SH-SY5Y (cell line): Measurements from ENCODE around the gene BTBD9.

ENCODE experiments used
- GATA2 ChIP-seq: IDR thresholded peaks from 2 replicates; pipeline ENCODE4 v1.6.1; 2011; ENCODE audit warnings: mild to moderate bottlenecking, low read depth, low read length
- GATA3 ChIP-seq: IDR thresholded peaks from 2 replicates; pipeline ENCODE4 v1.6.1; 2011; ENCODE audit warnings: low read depth, mild to moderate bottlenecking, low read length, moderate library complexity

DNA sequence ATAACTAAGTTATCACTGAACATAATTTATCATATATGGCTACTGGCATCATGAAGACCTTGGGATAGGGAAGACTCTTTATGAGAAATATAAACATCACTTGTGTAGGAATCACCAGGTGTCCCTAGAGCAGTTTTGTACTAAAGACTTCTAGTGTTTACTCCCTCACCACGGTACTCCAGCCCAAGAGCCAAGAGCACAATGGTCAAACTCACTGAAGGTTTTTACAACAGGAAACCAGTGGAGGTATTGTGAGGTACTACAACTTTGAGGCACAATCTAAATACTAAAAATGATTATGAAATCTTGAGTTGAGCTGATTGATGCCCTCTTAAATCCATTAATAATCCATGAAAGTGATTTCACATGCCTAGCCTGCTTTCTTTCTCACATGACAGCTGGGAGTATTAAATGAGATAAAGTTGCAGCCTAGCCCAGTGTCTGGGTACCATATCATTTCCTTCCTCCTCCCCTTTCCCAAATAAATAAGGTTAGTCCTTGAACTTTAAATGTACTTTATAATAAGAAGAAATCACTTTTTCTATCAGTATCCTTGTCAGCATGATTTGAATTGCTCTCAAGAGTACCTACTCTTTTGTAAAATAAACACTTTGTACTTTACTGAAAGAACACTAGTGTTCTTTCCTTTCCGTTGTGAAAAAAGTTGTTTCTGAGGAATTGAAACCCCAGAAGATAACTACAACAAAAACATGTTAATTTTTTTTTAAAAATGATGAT is 36.7 kb upstream of the BTBD9 start:
- TF ChIP-seq GATA2 (no peak), GATA3 (no peak)
